Tibial artery (tissue), 4 donors: Measurements from ENCODE around the gene DLGAP1.
A peak's percentile ranks its signal among the peaks of the same experiment; 100 is the strongest.

Source experiments
- DNase-seq, 2 donors: peaks; one replicate each; pipeline ENCODE4 v3.0.0-alpha.2; 2019
- H3K27ac ChIP-seq, 2 donors: fragments of 200-600 bp; sonication (generic) in 1 of 2; 1 replicate in 1 of 2; 2 replicates in 1 of 2; pipeline ENCODE4 v1.5.1; 2018 to 2019; ENCODE audit warnings: mild to moderate bottlenecking in 1 of 2
- H3K27me3 ChIP-seq, 2 donors: fragments of 200-600 bp; sonication (generic) in 1 of 2; one replicate each; pipeline versions ENCODE4 v1.5.1 to v1.6.0; 2016 to 2019
- H3K36me3 ChIP-seq, 3 donors: fragments of 200-600 bp; sonication (generic) in 2 of 3; one replicate each; pipeline ENCODE4 v1.5.1; 2016 to 2019; ENCODE audit warnings: mild to moderate bottlenecking in 2 of 3
- H3K4me1 ChIP-seq, 4 donors: fragments of 200-600 bp; sonication (generic) in 2 of 4; 1 replicate in 3 of 4; 2 replicates in 1 of 4; pipeline ENCODE4 v1.5.1; 2016 to 2019
- H3K4me3 ChIP-seq, 2 donors: fragments of 200-600 bp; sonication (generic) in 1 of 2; 1 replicate in 1 of 2; 2 replicates in 1 of 2; pipeline ENCODE4 v1.5.1; 2018 to 2019; ENCODE audit warnings: mild to moderate bottlenecking in 2 of 2
- H3K9me3 ChIP-seq, 3 donors: fragments of 200-600 bp; sonication (generic) in 1 of 3; one replicate each; pipeline ENCODE4 v1.5.1; 2016 to 2019
- intact Hi-C: fragments of 100-400 bp; cut with DNase I; formaldehyde crosslinking; loops from one replicate; pipeline ENCODE4 v1.15.0; 2023; ENCODE audit warnings: low total_unique reads
- TF ChIP-seq, protein P1 (sequence below), 2 experiments: fragments of 200-600 bp in 1 of 2; fragments of 450-650 bp in 1 of 2; IDR thresholded peaks; one replicate each; pipeline ENCODE4 v1.5.1; 2017 to 2019; ENCODE audit warnings: antibody characterized with exemption in 2 of 2, mild to moderate bottlenecking in 1 of 2, moderate library complexity in 1 of 2

Gene DLGAP1

DNA sequence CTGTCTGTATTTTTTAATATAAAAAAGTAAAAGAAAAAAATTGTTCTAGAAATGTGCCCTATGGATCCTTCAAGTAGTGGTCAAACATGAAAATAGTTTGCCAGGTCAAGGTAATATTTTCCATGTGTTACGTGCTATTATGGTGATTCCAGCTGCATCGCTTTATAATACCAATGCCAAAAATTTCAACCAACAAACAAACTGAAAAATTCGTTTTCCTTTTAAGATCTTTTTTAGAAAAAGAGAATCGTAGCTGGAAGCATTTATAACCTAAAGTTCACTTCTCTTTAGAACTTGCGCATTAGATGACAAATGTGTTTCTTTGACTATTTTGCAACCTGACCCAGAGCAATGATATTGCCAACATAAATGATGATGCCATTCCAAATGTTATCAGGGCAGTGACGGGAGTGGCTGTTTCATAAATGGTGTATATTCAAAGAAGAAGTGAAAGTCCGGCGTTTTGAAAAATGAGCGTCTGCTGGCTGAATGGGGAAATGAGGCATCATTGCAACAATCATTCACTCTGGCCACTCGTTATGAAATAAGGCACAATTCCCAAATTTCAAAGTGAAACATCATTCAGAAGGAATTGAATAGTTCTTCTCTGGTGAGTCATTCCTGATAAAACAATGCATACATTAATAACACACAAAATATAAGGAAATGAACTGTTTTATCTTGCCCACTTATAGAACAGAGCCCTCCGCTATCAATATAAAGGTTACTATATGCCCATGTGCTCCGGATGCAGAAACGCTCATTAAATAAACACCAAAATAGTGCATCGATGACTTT lies 707.7 kb downstream of the DLGAP1 start:
- TF ChIP-seq, protein P1, sequence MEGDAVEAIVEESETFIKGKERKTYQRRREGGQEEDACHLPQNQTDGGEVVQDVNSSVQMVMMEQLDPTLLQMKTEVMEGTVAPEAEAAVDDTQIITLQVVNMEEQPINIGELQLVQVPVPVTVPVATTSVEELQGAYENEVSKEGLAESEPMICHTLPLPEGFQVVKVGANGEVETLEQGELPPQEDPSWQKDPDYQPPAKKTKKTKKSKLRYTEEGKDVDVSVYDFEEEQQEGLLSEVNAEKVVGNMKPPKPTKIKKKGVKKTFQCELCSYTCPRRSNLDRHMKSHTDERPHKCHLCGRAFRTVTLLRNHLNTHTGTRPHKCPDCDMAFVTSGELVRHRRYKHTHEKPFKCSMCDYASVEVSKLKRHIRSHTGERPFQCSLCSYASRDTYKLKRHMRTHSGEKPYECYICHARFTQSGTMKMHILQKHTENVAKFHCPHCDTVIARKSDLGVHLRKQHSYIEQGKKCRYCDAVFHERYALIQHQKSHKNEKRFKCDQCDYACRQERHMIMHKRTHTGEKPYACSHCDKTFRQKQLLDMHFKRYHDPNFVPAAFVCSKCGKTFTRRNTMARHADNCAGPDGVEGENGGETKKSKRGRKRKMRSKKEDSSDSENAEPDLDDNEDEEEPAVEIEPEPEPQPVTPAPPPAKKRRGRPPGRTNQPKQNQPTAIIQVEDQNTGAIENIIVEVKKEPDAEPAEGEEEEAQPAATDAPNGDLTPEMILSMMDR (IDR thresholded peaks at IDR 0.05): no peak
- no peaks in the 10 kb centered on the region for H3K9me3 ChIP-seq
- no peaks in the 10 kb centered on the region for H3K36me3 ChIP-seq
- peak in 1 of 2 donors; percentile 48 for DNase-seq
- H3K27me3 ChIP-seq: no peaks in the 10 kb centered on the region
- H3K27ac ChIP-seq: no peak overlapping the region
- intact Hi-C loops: no loop called here
- H3K4me1 ChIP-seq: no peaks in the 10 kb centered on the region
- H3K4me3 ChIP-seq: no peak overlapping the region

GRCh38 chr18:3742541-3742940 lies 712.6 kb downstream of the DLGAP1 start:
- TF ChIP-seq, protein P1 (IDR thresholded peaks at IDR 0.05): no peak
- Histone ChIP-seq H3K36me3 (peaks cover 0 to 4% (median 0%) of the 10 kb centered on the region in 3 donors), H3K27me3 (no peaks in the 10 kb centered on the region), H3K27ac (no peak overlapping the region), H3K4me3 (no peak overlapping the region), H3K4me1 (no peaks in the 10 kb centered on the region), H3K9me3 (no peaks in the 10 kb centered on the region)
- no peak for DNase-seq
- intact Hi-C loops: no loop called here

DNA sequence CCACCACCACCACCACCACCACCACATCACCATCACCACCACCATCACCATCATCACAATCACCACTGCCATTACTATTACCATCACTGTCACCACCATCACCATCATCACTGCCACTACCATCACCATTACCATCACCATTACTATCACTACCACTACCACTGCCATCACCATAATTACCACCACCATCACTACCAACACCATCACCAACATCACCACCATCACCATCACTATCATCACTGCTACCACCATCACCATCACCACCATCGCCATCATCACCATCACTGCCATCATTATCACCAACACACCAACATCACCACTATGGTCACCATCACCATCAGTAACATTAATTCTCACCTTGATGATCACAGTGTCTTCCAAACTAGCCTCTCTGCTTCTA lies 713.8 kb downstream of the DLGAP1 start:
- no peak overlapping the region for H3K4me3 ChIP-seq
- H3K9me3 ChIP-seq: no peaks in the 10 kb centered on the region
- TF ChIP-seq, protein P1 (IDR thresholded peaks at IDR 0.05): no peak
- peaks cover 0 to 4% (median 0%) of the 10 kb centered on the region in 3 donors for H3K36me3 ChIP-seq
- intact Hi-C loops: no loop called here
- no peaks in the 10 kb centered on the region for H3K27me3 ChIP-seq
- DNase-seq: no peak
- no peaks in the 10 kb centered on the region for H3K4me1 ChIP-seq
- no peak overlapping the region for H3K27ac ChIP-seq

DNA sequence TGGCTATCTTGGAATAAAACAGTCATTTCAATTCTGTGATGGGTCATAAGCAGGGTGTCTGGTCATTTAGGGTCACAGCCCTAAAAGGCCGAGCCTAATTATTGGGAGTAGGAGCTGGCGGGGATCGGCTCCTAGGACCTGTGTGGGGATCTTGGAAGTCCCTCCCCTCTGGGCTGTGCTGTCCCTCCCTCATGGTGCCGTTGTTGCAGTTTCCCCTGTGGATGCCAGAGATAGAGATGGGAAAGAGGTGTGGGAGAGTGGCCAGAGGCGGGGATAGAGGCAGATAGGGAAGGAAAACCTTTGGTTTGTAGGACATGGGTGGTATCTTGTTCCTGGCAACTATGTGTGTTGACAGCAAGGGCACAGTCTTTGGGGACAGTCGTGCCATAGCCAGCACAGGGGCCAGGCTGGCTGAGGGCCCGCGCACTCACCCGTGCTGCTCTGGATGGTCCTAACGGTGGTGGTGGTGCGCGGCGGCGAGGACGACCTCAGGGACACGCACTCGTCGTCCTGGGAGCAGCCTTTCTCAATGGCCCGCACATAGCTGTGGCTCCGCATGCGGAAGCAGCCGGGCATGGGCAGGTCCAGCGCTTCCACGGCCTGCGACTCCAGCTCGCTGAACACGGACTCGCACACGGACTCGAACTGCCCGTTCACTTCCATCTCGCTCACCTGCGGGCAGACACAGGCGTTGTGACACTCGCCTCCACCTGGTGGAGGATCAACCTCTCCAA lies 726.2 kb downstream of the DLGAP1 start:
- TF ChIP-seq, protein P1 (IDR thresholded peaks at IDR 0.05): no peak
- Histone ChIP-seq H3K36me3 (no peaks in the 10 kb centered on the region), H3K4me3 (no peak overlapping the region), H3K9me3 (no peaks in the 10 kb centered on the region), H3K27ac (no peak overlapping the region), H3K4me1 (peaks cover 0 to 2% (median under 1%) of the 10 kb centered on the region in 4 donors), H3K27me3 (no peaks in the 10 kb centered on the region)
- DNase-seq: no peak
- intact Hi-C loops: no loop called here

DNA sequence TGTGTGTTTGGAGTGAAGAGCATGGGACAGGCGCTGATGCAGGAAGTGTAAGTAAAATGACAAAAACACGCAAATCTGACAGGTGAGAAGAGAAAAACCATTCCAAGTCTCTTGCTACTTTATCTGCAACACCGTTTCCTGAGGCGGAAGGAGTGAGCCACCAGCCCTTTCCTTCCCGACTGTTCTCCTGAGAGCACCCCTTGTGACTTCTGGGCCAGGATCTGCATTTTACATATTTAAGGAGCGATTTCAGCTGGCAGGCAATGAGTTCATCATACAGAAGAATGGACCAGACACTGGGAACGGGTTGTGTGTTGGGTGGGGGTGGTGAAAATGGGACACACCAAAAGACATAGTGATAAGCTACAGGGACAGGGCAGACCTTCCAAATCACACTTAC lies 727.8 kb downstream of the DLGAP1 start:
- DNase-seq: no peak
- intact Hi-C loops: no loop called here
- Histone ChIP-seq H3K27me3 (no peaks in the 10 kb centered on the region), H3K27ac (no peak overlapping the region), H3K36me3 (no peaks in the 10 kb centered on the region), H3K4me1 (peaks cover 0 to 10% (median 2%) of the 10 kb centered on the region in 4 donors), H3K9me3 (no peaks in the 10 kb centered on the region), H3K4me3 (no peak overlapping the region)
- TF ChIP-seq, protein P1 (IDR thresholded peaks at IDR 0.05): no peak
